ENCODE results near the gene ADH1A.
"Not testable (repeated sequence)": the region's sequence is repeated elsewhere in the genome, so short reads cannot be mapped to it uniquely, and the experiment has no call there.

ADH1A gene

DNA sequence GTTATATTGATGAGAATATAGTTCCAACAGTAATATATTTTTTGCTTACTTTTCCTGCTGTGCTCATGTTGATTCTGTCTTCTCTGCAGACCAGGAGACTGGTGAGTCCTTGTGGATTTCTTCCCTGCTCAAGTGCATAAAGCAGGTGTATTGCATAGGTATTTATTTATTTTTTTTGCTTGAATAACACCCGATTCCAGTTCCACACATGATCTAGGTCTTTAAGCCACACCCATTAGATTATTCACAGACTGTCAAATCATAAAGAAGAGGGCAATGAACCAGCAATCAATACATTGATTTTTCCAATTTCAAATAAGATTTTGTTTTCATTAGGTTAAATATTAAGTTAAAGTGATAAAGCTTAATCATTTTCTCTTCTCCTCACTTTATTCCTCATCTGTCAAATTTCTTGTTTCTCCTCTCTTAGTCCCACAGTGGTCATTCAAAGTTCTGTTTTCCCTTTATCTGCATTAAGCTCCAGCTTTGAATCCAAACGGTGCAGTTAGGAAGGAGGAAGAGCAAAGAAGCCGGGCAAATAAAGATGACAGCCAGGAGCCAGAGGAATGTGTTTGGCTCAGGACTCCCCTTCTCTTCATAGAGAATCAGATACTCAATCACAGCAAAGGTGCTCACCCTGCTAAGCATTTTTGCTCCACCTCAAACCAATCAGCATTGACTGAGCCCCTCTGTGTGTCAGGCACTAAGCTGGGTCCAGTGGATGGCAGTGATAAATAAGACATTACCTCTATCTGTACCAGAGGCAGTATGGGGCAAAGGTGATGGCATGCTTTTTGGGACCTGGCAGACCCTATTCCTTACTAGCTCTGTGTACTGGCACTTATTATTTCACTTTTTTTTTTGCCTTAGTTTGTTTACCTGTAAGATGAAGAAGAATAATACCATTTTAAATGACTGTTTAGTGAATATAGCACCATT, at the start of gene ADH1A:
TSS of gene ADH1A (minus strand) at position 138 of the 939 bp plus-strand sequence. CDS start at position 67, 71 bp downstream.
- no peak for DNase-seq

DNA sequence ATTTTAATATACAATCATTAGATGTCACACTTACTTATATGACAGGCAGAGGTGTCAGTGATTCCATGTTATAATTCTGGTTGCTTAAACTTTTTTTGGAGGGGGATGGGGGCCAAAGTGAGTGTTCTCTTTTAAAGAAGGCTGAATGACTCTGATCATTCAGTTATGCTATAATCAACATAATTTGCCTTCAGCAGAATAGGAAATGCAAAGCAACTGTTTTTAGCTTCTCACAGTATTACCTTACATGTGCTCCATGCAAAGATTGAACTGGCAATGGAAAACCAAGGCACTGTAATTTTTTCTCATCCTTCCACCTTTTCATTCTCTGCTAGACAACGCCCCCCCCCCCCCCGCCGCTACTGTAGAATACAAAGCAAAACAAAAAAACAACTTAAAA, 48.4 kb upstream of the ADH1A start:
- DNase-seq: no peak

DNA sequence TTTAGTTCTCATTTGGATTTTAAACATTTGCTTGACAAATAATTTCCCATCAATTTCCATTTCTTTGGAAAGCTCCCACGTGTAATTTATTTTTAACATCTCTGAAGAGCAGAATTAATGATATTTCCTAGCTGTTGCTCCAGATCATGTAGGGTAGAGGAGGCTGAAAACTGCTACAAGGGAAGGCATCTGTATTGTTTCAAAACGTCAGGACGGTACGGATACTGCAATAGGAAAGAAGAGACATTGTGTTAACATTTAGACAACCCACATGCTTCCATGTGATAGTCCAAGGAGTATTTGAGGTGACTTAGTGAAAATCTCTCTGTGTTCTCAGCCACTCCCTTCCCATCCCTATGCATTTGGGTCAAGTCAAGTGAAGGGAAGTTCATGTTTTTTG, 45.8 kb upstream of the ADH1A start:
- DNase-seq: no peak

DNA sequence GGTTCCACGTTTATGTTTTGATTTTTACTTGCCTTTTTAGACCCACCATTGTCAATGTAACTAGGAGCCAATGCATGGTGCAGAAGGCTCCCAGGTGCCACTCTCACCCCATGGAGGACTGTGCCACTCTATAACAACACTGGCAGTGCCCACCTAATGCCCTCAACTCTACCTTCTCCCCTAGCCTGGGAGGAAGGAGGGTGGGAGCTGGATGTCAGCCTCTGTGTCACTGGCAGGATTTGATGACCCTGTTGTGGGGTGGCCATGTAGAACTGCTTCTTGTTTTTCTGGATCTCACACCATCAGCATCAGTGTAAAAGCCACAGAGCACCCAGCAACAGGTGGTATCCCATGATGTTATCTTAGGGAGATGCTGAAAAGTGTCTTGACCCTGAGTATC, 44.1 kb upstream of the ADH1A start:
- no peak for DNase-seq

DNA sequence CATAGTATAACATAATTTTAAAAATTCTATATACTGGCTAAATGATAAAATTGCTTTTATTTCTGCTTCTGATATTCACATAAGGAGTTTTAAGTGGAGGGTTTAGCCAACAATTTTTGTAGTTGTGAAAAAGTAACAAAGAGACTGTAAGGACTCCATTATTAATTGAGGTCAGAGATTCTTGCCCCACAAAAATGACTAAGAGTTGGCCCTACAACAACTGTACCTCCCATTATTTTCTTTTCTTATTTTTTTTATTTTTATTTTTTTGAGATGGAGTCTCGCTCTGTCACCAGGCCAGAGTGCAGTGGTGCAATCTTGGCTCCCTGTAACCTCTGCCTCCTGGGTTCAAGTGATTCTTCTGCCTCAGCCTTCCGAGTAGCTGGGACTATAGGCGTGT, 39.9 kb upstream of the ADH1A start:
- DNase-seq: no peak

DNA sequence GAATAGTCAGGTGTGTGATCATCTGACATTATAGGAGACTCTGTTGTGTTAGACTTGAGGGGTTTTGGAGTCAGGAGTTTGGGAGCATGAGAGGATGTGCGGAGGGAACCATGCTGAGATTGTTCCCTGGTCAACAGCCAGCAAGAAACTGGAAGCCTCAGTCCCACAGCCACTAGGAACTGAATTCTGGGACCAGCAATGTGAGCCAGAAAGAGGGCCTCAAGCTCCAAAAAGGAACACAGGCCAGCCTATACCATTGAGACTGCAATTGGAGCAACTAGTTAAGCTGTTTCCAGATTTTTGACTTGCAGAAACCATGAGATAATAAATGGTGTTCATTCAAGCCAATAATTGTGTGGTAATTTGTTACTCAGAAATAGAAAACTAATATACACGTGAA, 39.1 kb upstream of the ADH1A start:
- no peak for DNase-seq

DNA sequence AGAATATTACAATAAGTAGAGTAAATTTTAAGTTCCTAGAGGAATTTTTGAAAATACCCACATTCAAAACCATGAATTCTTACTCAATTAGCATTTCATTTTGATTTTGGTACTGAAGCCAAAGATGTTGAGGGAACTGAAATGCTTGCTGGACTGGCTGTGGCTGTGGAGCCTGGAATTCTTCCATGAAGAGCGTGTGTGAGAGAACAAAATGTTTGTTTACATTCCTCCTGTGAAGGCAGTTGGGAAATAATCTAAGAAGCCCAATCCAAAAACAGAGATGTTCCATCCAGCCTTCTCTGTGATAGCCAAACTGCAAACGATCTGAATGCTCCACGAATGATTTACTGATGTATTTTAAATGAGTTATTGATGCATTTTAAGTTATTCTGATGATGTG, 34.2 kb upstream of the ADH1A start:
- DNase-seq: no peak

DNA sequence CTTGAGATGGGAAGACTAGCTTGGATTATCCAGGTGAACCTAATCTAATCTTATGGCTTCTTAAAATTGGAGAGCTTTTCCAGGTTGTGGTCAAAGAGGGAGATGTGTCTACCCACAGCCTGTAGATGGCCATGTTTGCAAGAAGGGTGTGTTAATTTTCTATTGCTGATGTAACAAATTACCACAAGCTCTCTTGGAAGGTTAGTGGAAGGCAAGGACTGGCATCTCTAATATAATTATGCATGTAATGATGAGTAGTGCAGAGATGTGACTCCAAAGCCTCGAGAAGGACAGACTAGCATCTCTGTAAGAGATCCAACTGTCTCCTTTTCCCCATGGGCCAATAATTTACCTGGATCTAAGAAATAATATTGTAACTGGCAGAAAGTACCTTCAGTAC, 33.6 kb upstream of the ADH1A start:
- DNase-seq: no peak

DNA sequence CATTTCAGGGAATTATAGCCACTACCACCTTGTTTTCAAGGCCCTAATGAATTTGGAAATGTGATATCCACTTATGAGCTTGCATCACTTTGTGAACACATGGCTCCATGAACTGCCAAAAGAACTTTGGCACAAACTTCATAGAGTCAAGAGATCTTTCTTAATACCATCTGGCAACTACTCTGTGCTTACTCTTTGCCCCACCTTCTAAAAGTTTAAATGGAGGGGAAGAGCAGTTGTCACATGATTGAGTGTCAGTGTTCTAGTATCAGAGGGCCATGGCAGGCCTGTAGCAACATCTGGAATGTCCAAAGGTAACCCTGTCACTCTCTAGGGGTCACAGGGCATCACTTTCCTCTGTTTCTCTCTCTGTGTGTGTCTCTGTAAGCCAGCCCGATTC, 33.0 kb upstream of the ADH1A start:
- no peak for DNase-seq

DNA sequence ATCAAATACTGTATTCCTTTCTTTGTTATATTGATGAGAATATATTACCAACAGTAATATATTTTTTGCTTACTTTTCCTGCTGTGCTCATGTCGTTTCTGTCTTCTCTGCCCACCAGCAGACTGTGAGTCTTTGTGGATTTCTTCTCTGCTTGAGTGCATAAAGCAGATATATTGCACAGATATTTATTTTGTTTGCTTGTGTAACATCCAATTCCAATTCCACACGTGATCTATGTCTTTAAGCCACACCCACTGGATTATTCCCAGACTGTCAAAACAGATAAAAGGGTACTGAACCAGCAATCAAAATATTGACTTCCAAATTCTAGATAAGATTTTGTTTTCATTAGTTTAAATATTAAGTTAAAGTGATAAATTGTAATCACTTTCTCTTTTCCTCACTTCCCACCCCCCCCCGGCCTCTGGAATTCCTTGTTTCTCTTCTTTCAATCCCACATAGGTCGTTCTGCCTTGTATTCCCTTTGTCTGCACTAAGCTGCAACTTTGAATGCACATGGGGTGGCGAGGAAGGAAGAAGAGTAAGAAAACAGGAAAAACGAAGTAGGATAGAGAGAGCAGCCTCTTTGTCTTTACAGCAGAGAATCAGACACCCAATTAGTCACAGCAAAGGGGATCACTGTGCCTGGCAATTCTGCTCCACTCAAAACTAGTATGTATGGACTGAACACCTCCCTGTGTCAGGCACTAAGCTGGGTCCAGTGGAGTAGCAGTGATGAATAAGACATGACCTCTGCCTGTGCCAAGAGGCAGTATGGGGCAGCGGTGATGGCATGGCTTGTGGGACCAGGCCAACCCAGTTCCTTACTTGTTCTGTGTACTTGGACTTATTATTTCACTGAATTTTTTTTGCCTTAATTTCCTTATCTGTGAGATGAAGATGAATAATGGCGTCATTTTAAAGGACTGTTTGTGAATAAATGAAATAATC, 30.7 kb upstream of the ADH1A start, which contains the start of gene ADH1B:
TSS of gene ADH1B (minus strand) at position 161 of the 951 bp plus-strand sequence. CDS start at position 91, 70 bp downstream.
- DNase-seq: no peak

DNA sequence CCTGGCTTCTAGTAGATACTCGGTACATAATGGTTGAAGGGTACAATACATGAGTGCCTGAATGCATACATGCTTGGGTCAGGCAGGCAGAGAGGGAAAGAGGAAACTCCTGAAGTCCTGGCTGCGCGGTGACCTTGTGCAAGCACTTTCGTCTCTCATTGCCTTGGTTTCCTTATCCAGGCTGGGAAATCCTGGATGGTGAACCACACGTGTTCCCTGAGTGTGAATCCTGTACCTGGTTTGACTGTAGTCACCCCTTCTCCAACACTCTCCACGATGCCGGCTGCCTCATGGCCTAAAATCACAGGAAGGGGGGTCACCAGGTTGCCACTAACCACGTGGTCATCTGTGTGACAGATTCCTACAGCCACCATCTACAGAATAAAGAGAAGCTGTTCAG, 27.0 kb upstream of the ADH1A start:
- not testable (repeated sequence) for DNase-seq

DNA sequence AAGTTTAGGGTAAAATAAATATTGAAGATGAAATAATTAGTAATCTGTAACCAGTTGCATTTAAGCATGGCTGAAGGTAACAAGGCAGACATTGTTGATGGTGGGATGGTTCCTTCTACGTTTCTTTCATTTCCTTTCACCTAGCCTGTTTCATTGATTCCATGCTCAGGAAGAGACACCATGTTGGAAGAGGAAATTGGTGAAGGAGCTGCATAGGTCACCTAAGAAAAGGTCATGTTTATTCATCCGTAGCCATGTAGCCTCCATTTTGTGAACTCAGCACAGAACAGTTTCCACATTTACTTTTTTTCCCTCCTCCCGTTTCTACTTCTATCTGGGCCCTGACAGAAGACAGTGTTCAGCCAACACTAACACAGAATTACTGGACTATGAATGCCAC, 26.6 kb upstream of the ADH1A start:
- DNase-seq: no peak

DNA sequence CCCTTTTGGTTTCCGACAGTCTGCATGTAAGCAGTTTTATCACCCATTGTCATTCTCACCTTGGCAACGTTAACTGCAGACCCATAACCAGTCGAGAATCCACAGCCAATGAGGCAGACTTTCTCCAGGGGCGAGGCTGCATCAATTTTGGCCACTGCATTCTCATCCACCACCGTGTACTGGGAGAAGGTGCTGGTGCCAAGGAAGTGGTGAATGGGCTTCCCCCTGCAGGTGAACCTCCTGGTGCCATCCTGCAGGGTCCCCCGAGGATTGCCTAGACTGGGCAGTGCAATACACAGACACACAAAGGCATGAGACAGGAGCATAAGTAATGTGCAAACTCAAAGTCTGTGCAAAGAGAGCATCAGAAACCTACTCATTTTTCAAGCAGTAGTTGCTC, 25.1 kb upstream of the ADH1A start:
- no peak for DNase-seq

DNA sequence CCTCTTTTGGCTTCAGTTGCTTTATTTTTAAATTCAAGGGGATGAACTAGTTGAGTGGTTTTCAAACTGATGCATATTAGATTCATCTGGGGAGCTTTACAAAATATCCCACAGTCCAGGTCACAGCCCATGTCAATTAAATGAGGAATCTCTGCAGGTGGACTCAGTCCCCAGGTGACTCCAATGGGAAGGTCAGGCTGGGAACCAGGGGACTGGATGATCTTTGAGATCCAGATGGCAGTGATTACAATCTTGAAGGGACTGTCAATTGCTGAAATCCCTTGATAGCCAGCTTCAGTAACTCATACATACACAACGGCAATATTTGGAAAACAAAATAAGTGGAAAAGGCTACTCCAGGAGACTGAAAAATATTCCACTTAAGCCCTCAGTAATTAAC, 23.4 kb upstream of the ADH1A start:
- DNase-seq: no peak

DNA sequence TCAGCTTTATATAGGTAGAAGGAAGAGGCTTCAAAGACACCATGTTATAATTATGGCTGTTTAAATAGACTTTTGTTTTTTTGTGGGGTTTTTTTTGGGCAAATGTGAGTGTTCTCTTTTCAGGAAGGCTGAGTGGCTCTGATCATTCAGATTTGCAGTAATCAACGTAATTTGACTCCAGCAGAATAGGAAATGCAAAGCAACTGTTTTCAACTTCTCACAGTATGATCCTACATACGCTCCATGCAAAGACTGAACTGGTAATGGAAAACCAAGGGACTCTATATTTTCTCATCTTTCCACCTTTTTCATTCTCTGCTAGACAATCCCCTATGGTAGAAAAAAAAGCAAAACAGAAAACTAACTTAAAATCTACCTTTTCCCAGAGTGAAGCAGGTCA, 19.6 kb upstream of the ADH1A start:
- DNase-seq: no peak

DNA sequence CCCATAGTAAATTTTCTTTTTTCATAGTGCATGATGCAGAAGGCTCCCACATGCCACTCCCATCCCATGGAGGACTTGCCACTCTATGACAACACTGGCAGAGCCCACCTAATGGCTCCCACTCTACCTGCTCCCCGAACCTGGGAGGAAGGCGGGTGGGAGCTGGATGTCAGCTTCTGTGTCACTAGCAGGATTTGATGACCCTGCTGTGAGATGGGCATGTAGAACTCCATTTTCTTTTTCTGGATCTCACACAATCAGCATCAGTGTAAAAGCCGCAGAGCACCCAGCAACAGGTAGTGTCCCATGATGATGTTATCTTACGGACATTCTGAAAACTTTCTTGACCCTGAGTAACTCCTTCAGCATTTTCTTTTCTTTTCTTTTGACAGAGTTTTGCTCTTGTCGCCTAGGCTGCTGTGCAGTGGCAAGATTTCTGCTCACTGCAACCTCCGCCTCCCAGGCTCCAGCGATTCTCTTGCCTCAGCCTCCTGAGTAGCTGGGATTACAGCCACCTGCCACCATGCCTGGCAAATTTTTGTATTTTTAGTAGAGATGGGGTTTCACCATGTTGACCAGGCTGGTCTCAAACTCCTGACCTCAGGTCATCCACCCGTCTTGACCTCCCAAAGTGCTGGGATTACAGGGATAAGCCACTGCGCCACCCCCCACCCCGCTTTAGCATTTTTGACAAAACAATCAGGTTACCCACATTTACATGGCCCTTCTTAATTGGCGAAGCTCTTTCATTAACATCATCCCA, 15.0 kb upstream of the ADH1A start:
- DNase-seq: no peak

DNA sequence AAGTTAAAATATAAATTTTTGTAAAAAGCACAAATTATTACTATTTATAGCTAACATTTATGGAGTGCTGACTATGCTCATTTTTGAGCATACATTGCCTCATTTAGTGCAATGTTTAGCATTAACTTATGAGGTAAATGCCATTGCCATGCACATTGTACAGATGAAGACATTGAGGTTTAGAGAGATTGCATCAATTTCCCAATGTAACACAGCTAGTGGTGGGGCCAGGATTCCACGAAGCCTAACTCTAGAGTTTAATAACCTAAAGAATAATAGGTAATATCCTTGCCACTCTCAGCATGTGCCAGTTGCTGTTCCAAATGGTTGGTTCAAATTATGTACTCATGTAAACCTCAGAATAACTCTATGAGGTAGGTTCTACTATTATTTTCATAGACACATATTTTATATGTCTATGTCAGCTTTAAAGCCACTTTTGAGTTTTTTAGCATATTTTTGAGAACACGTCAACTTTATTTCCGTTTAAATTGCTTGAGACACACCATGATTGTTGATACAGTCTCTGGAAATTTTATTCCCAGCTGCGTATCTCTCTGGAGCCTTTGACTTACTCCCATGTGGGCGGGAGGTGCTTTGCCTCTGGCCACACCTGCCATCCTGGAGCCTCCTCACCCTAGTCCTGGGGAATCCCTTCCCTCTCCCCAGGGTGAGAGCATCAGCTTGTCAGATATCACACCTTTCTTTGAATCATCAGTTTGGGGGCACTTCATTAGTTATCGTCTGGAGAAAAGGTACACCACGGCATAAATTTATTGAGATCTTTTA, 10.8 kb upstream of the ADH1A start:
- DNase-seq: no peak

DNA sequence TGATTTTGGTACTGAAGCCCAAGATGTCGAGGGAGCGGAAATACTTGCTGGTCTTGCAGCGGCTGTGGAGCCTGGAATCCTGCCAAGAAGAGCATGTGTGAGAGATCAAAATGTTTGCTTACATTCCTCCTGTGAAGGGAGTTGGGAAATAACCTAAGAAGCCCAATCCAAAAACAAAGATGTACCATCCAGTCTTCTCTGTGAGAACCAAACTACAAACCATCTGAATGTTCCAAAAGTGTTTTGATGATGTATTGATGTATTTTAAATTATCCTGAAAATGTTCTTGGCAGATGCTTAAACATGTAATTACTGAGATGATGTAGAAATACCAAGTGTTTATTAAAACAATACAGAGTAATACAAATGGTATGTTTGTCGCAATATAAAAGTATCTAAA, 10.1 kb upstream of the ADH1A start:
- no peak for DNase-seq

DNA sequence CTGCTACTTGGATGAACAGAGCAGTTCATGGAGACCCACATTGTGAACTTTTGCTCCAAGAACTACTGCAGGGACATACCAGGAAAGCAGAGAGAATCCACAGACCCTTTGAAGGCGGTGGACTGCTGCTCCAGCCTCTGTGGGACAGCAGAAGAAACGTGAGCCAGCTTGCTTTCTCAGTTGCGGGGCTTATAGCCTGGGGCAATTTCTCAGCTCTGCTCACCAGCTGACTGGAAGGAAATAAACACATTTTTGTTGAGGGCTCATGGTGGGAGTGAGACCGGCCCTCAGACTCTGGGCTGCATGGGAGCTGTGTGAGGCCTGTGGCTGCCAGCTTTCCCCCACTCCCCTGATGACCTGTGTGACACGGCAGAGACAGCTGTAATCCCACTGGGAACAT, 2.6 kb upstream of the ADH1A start:
- no peak for DNase-seq

DNA sequence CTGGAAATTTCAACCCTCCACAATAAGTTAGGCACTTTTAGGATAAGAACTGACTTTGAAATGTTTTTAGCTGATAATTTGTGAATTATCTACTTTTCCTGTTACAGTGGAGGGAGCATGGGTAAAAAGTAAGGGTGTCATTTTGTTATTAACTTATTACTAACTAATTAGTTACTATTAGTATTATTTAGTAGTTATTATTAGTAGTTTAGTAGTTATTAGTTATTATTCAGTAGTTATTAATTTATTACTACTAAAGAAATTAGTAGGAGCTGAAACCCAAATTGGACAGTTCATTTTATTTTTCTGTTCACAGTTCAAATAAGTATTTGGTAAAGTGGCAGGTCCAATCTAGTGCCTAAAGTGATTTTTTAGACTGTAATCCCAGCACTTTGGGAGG, 5.4 kb downstream of the ADH1A start:
- no peak for DNase-seq

DNA sequence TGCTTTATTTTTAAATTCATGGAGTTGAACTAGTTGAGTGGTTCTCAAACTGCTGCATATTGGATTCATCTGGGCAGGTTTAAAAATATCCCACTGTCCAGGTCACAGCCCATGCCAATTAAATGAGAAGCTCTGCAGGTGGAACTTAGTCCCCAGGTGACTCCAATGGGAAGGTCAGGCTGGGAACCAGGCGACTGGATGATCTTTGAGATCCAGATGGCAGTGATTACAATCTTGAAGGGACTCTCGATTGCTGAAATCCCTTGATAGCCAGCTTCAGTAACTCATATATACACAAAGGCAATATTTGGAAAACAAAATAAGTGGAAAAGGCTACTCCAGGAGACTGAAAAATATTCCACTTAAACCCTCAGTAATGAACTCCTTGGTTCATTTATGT, 8.1 kb downstream of the ADH1A start:
- no peak for DNase-seq

DNA sequence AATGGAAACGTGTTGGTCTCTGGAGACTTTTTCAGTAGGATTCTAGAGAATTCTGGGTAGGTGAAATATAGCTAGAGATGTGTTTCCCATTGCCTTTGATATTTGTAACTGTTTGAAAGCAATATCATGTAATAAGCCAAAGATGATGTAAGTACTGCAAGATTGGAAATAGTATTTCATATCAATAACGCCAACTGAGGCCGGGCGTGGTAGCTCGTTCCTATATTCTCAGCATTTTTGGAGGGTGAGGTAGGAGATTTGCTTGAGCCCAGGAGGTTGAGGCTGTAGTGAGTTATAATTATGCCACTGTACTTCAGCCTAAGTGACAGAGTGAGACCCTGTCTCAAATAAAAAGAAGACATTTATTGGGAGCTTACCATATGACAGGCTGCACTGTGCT, 9.5 kb downstream of the ADH1A start:
- no peak for DNase-seq
